Motor neuron (in vitro differentiated cells): ENCODE data around the gene ALLC. TPM values are rescaled to one million over a fixed set of nuclear protein-coding genes. Genes with fewer than 3 reads are reported as not detected.
"Not testable (repeated sequence)": the region's sequence is repeated elsewhere in the genome, so short reads cannot be mapped to it uniquely, and the experiment has no call there.

ENCODE experiments used
- ATAC-seq, 8 experiments: fragments of 200-7000 bp; cut with Tn5 transposase; replicated peaks in 6 of 8; 2 replicates each; pipeline ENCODE4 v1.8.0; 2021; ENCODE audit warnings: mild to moderate bottlenecking in 8 of 8, moderate library complexity in 8 of 8
- H3K27ac ChIP-seq, 2 donors: fragments of 250-450 bp; sonication (Bioruptor Pico); 2 replicates each; pipeline ENCODE4 v1.9.0; 2021; ENCODE audit warnings: antibody characterized with exemption in 2 of 2, mild to moderate bottlenecking in 2 of 2, moderate library complexity in 1 of 2
- H3K4me1 ChIP-seq, 2 donors: fragments of 250-450 bp; sonication (Bioruptor Pico); replicated peaks in 1 of 2; 2 replicates each; pipeline ENCODE4 v1.6.1; 2021; ENCODE audit warnings: antibody characterized with exemption in 2 of 2, mild to moderate bottlenecking in 2 of 2, moderate library complexity in 1 of 2
- H3K4me3 ChIP-seq, 5 donors: fragments of 250-450 bp; sonication (Bioruptor Pico); 2 replicates each; pipeline ENCODE4 v1.9.0; 2021; ENCODE audit warnings: antibody characterized with exemption in 5 of 5, mild to moderate bottlenecking in 5 of 5, moderate library complexity in 4 of 5
- WGBS, 10 experiments: fragments of 450-650 bp; shearing (Covaris generic); methylation state at CpG; one replicate each; pipeline ENCODE4 v1.0.0; 2022; 5-methylcytosine and 5-hydroxymethylcytosine counted together
- in situ Hi-C, 9 experiments: fragments of 400-800 bp; cut with MboI; loops; one replicate each; pipeline ENCODE4 v1.15.0; 2021; ENCODE audit warnings: low sequenced_read_pairs in 9 of 9, low pct_unique_long_range_greater_than_20kb in 2 of 9; ENCODE audit not compliant: unreplicated experiment in 9 of 9
- total RNA-seq, 8 experiments: library from RNA; unstranded; fragments of 300-600 nt; gene quantifications; 2 replicates each; pipeline versions ENCODE4 v1.2.3 to v1.2.4, GENCODE V29; 2022

ALLC gene
- total RNA-seq, 8 experiments from 2014 or later, result 0.13 to 1.1 (median 0.33) TPM; not detected in 4

- in situ Hi-C loops, result no loop called here
- peak overlapping the region; percentile 39 to 71 for H3K27ac ChIP-seq
- ATAC-seq, result no peak
- H3K4me1 ChIP-seq, result peaks cover 54 to 66% of the 10 kb centered on the region in 2 donors
- 10 to 94% (median 90%) methylated on average over 2 to 5 of the region's 28 CpGs; no CpG with 5 or more reads in 5 of the 10 experiments for WGBS, 10 experiments
- no peak overlapping the region for H3K4me3 ChIP-seq
Observed at GRCh38 chr2:3655871-3656761, 1.9 kb upstream of the ALLC start.

GRCh38 chr2:3656762-3657721 is 958 bp upstream of the ALLC start:
- in situ Hi-C loops, result no loop called here
- WGBS, 10 experiments, result 67 to 90% (median 75%) methylated on average over 2 to 8 of the region's 36 CpGs; no CpG with 5 or more reads in 4 of the 10 experiments
- Histone ChIP-seq H3K4me1 (peaks cover 46 to 59% of the 10 kb centered on the region in 2 donors), H3K27ac (peak overlapping the region; percentile 39 to 71), H3K4me3 (no peak overlapping the region)
- peak in 5 of 8 experiments; percentile 12 to 48 (median 31) for ATAC-seq

DNA sequence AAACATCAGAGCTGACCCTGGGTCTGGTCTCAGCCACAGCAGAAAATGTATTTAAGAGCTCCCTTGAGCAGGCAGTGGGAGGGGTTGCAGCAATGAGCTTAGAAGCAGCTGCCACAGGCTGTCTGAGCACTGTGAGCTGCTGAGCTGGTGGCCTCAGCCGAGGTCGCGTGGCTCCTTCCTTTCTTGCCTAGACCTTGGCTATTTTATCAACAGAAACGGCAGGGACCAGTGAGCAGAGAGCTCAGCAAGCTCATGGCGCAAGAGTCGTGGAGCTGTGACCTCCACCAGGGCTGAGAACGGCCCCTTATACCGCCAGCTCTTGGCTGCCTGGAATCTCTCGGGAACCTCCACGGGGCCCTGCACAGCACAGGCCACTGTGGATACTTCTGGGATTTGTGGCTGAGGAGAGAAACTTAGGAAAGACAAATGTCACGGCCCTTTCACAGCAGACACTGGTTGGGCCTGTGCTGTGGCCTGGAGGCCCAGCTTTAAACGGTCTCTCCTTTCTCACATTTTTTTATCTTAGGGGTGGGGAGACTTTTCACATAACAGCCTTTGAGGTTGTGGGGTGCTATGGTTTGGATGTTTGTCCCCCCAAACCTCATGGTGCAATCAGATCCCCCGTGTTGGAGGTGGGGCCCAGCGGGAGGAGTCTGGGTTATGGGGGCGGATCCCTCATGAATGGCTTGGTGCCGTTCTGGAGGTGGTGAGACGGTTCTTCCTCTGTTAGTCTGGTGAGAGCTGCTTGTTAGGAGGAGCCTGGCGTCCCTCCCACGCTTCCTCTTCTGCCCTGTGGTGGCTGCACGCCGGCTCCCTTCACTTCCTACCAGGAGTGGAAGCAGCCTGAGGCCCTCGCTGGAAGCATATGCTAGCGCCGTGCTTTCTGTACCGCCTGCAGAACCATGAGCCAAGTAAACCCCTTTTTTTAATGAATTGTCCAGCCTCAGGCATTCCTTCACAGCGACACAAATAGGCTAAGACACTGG is 1.7 kb downstream of the ALLC start:
- H3K27ac ChIP-seq, result peak overlapping the region; percentile 68 to 84
- in situ Hi-C loops, result no loop called here
- peaks cover 33 to 41% of the 10 kb centered on the region in 2 donors for H3K4me1 ChIP-seq
- WGBS, 10 experiments, result 43 to 100% (median 86%) methylated on average over 2 to 12 of the region's 26 CpGs
- ATAC-seq, result peak in 7 of 8 experiments; percentile 11 to 84 (median 78)
- no peak overlapping the region for H3K4me3 ChIP-seq

GRCh38 chr2:3660640-3661039 is 2.6 kb downstream of the ALLC start:
- H3K27ac ChIP-seq, in situ Hi-C loops, H3K4me3 ChIP-seq, ATAC-seq: not testable (repeated sequence)
- H3K4me1 ChIP-seq, result peaks cover 29 to 37% of the 10 kb centered on the region in 2 donors
- 47 to 100% (median 91%) methylated on average over 1 to 7 of the region's 7 CpGs for WGBS, 10 experiments

DNA sequence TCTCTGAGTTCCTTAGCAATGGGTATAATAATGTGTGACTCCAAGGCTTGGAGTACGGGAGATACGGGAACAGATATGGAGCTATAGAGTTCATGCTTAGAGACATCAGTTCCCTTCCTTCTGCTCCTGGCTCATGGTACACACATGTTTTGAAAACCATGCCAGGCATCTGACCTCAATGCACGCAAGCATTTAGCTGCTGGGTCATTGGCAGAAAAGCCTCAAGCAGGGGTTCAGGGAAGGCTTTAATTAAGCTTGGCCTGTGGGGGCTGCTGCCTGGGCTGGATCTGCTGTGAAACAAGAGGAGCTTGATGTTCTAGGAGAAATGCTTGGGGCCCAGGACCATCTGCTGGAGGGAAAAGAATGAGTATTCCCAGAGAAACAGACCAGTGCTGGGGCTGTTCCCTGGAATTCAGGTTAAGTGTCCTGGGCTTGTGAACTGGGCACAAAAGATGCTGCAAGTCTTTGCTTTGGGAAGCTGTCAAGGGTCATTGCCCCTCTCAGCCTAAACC is 3.2 kb downstream of the ALLC start:
- in situ Hi-C loops, result no loop called here
- Histone ChIP-seq H3K4me3 (no peak overlapping the region), H3K27ac (no peak overlapping the region), H3K4me1 (peaks cover 34 to 40% of the 10 kb centered on the region in 2 donors)
- no peak for ATAC-seq
- WGBS, 10 experiments, result 89 to 100% (median 100%) methylated on average over 1 to 3 of the region's 3 CpGs; no CpG with 5 or more reads in 4 of the 10 experiments

- Histone ChIP-seq H3K4me1 (peaks cover 29 to 32% of the 10 kb centered on the region in 2 donors), H3K4me3 (no peak overlapping the region), H3K27ac (no peak overlapping the region)
- in situ Hi-C loops, result no loop called here
- peak in 3 of 8 experiments; percentile 92 to 98 (median 97) for ATAC-seq
- WGBS, 10 experiments, result 0 to 100% (median 85%) methylated on average over 2 to 6 of the region's 6 CpGs; no CpG with 5 or more reads in 3 of the 10 experiments
Observed at GRCh38 chr2:3662239-3662638, 4.2 kb downstream of the ALLC start.

DNA sequence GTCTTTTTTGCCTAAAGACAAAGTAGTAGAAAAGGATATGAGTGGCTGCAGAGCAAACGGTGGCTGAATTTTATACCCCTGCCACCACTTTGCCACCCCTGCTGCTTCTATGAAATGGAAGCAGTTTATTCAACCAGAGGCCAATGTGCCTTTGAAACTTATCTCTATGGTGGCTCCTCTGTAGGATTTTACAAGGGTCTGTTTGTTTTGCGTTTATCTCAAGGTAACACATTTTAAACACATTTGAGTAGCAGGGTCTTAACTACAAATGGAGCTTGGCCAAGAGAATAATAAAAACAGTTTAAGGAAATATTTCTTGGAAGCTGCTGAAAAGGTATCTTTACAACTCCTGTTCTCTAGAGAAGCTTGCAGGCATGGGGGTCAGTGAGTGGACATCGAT is 6.1 kb downstream of the ALLC start:
- H3K27ac ChIP-seq, result no peak overlapping the region
- peaks cover 17% of the 10 kb centered on the region in 2 donors for H3K4me1 ChIP-seq
- no peak overlapping the region for H3K4me3 ChIP-seq
- in situ Hi-C loops, result no loop called here
- ATAC-seq, result no peak
- WGBS, 10 experiments, result 0 to 80% (median 49%) methylated on average over 1 to 3 of the region's 3 CpGs; no CpG with 5 or more reads in 2 of the 10 experiments

- Histone ChIP-seq H3K4me1 (peaks cover 8 to 9% of the 10 kb centered on the region in 2 donors), H3K4me3 (no peak overlapping the region), H3K27ac (no peak overlapping the region)
- 25 to 97% (median 72%) methylated on average over 3 to 8 of the region's 8 CpGs; no CpG with 5 or more reads in 1 of the 10 experiments for WGBS, 10 experiments
- ATAC-seq, result no peak
- in situ Hi-C loops, result no loop called here
Observed at GRCh38 chr2:3664925-3665324, 6.9 kb downstream of the ALLC start.

DNA sequence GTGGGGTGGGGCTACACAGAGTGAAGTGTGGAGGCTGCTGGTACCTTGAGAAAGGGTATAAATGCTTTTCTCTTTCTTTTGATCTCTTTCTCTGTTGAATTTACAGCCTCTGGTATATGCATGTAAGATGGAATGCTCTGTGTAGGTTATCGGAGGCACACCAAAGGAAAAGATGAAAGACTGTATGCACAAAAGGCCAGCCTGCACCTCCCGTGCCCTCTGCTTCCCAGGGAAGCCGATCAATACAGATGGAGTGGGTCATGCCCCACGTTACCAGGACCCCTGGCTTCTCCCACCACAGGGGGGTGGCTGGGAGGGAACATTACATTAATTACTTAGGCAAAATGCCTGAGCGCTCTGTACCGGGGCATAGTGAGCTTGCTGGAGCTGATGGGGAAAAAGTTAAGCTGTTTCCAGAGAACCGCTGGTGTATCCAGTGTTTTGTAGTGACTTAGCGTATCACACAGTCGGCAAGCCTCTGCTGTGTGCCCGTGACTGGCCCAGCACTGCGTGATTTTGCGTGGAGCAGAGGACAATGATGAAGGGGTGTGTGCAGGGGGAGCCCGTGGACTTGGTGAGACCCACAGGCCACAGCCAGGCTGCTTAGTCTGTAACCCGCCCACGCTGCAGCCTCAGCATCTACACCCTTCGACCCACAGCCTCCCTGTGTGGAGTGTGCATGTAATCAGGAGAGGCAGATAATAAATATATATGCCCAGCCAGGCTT is 8.0 kb downstream of the ALLC start:
- 30 to 100% (median 68%) methylated on average over 1 to 15 of the region's 16 CpGs; no CpG with 5 or more reads in 3 of the 10 experiments for WGBS, 10 experiments
- in situ Hi-C loops, result no loop called here
- Histone ChIP-seq H3K27ac (peak overlapping the region; percentile 47 to 49), H3K4me3 (no peak overlapping the region), H3K4me1 (peaks cover 6 to 8% of the 10 kb centered on the region in 2 donors)
- ATAC-seq, result peak in 3 of 8 experiments; percentile 24 to 37 (median 31)

DNA sequence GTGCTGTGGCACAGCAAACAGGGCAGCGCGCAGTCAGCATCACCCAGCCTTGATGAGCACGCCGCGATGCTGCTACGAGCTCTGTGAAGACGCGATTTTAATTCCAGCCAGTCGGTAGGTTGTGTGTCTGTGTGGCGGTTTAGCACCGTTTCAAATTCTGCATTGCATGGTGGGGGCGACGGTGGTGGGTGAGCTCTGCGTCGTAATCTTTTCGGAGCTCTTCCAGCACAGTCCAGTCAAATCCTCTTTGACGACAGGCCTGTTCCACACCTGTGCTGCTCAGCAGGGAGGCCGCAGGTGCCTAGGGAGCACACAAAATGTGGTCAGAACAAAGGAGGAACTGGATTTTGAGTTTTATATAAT is 8.6 kb downstream of the ALLC start:
- ATAC-seq, result peak in 1 of 8 experiments; percentile 14
- Histone ChIP-seq H3K4me1 (peaks cover 6 to 8% of the 10 kb centered on the region in 2 donors), H3K27ac (peak overlapping the region; percentile 47 to 49), H3K4me3 (no peak overlapping the region)
- WGBS, 10 experiments, result 30 to 100% (median 88%) methylated on average over 3 to 10 of the region's 18 CpGs; no CpG with 5 or more reads in 3 of the 10 experiments
- in situ Hi-C loops, result no loop called here

DNA sequence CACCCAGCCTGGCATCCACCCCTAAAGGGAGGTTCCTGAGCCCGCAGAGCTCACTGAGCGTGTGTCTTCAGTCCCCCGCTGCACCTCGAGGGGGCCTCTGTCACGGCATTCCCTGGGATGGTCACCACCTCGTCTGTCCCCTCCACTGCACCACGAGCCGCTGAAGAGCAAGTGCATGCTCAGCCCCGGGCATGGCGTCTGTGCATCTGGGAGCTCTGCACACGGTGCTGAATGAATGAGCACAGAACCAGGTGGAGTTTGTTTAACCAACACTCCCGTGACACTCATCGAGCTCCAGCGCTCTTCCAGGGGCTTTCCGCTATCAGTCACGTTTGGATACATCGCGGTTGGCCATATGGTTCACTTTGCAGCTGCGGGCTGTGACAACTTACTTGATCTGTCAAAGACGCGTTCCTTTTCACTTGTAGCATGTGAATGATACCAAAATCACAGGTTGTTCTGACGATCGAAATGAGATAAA is 9.2 kb downstream of the ALLC start:
- Histone ChIP-seq H3K27ac (no peak overlapping the region), H3K4me1 (peaks cover 6 to 8% of the 10 kb centered on the region in 2 donors), H3K4me3 (no peak overlapping the region)
- no peak for ATAC-seq
- in situ Hi-C loops, result no loop called here
- WGBS, 10 experiments, result 12 to 100% (median 91%) methylated on average over 1 to 13 of the region's 23 CpGs; no CpG with 5 or more reads in 1 of the 10 experiments
